Stimulated activated CD4-positive, alpha-beta T cell treated with anti-CD3 and anti-CD28 coated beads, Interleukin-1b, Interleukin-23, amount 100 ng/mL, for 48 hours (primary cell): Measurements from ENCODE around the gene LRP1.

Experiments
- DNase-seq: peaks from one replicate; pipeline ENCODE4 v3.0.0-alpha.2; 2020

LRP1 gene

GRCh38 chr12:57229046-57229633 is 100.9 kb downstream of the LRP1 start:
- DNase-seq = no peak

- DNase-seq = peak; percentile 96
Observed at GRCh38 chr12:57229634-57230380, 101.5 kb downstream of the LRP1 start, which contains the start of gene SHMT2. TSS of gene SHMT2 (plus strand) at chr12:57229711. CDS start at chr12:57229779, 68 bp downstream.

GRCh38 chr12:57230381-57231155 is 102.3 kb downstream of the LRP1 start:
- DNase-seq = no peak

- no peak for DNase-seq
Observed at GRCh38 chr12:57231276-57232021, 103.2 kb downstream of the LRP1 start.

GRCh38 chr12:57232156-57232756 is 104.0 kb downstream of the LRP1 start:
- no peak for DNase-seq

- no peak for DNase-seq
Observed at GRCh38 chr12:57233357-57234232, 105.3 kb downstream of the LRP1 start.

GRCh38 chr12:57234233-57234570 is 105.9 kb downstream of the LRP1 start:
- no peak for DNase-seq

- DNase-seq = no peak
Observed at GRCh38 chr12:57234571-57235016, 106.3 kb downstream of the LRP1 start.

GRCh38 chr12:57235017-57235727 is 106.9 kb downstream of the LRP1 start:
- DNase-seq = no peak

GRCh38 chr12:57235728-57236131 is 107.4 kb downstream of the LRP1 start:
- no peak for DNase-seq

- no peak for DNase-seq
Observed at GRCh38 chr12:57236201-57236924, 108.1 kb downstream of the LRP1 start.

GRCh38 chr12:57236925-57237595 is 108.8 kb downstream of the LRP1 start:
- no peak for DNase-seq

GRCh38 chr12:57237596-57237931 is 109.3 kb downstream of the LRP1 start:
- DNase-seq = no peak

GRCh38 chr12:57237932-57238853 is 109.9 kb downstream of the LRP1 start:
- DNase-seq = no peak

GRCh38 chr12:57238854-57239554 is 110.7 kb downstream of the LRP1 start:
- peak; percentile 85 for DNase-seq

- DNase-seq = no peak
Observed at GRCh38 chr12:57239587-57240065, 111.3 kb downstream of the LRP1 start.

- DNase-seq = peak; percentile 77
Observed at GRCh38 chr12:57240066-57240921, 112.0 kb downstream of the LRP1 start.
